AG09319 (cell line): ENCODE measurements around the gene IL32.
"Not testable (repeated sequence)": the region's sequence is repeated elsewhere in the genome, so short reads cannot be mapped to it uniquely, and the experiment has no call there.

Source experiments
- DNase-seq: peaks from one replicate; pipeline ENCODE4 v3.0.0-alpha.2; 2010; ENCODE audit warnings: low read depth; ENCODE audit errors: extremely low read depth
- TF ChIP-seq, protein P1 (sequence below): IDR thresholded peaks from 2 replicates; pipeline ENCODE4 v1.5.1; 2011; ENCODE audit warnings: low read depth, mild to moderate bottlenecking, inconsistent platforms, low read length, moderate library complexity

IL32 gene

DNA sequence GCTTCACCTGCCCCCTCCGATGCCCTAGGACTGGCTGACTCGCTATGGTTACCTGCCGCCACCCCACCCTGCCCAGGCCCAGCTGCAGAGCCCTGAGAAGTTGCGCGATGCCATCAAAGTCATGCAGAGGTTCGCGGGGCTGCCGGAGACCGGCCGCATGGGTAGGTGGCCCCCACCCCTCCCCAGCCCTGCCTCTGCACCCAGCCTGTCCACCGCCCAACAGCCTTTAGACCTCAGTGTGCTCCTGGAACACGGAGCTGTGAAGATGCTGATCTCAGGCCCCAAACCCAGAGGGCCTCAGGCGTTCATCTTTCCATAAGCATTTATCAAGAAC, 18.1 kb upstream of the IL32 start:
- DNase-seq: no peak
- TF ChIP-seq, protein P1, sequence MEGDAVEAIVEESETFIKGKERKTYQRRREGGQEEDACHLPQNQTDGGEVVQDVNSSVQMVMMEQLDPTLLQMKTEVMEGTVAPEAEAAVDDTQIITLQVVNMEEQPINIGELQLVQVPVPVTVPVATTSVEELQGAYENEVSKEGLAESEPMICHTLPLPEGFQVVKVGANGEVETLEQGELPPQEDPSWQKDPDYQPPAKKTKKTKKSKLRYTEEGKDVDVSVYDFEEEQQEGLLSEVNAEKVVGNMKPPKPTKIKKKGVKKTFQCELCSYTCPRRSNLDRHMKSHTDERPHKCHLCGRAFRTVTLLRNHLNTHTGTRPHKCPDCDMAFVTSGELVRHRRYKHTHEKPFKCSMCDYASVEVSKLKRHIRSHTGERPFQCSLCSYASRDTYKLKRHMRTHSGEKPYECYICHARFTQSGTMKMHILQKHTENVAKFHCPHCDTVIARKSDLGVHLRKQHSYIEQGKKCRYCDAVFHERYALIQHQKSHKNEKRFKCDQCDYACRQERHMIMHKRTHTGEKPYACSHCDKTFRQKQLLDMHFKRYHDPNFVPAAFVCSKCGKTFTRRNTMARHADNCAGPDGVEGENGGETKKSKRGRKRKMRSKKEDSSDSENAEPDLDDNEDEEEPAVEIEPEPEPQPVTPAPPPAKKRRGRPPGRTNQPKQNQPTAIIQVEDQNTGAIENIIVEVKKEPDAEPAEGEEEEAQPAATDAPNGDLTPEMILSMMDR: no peak

DNA sequence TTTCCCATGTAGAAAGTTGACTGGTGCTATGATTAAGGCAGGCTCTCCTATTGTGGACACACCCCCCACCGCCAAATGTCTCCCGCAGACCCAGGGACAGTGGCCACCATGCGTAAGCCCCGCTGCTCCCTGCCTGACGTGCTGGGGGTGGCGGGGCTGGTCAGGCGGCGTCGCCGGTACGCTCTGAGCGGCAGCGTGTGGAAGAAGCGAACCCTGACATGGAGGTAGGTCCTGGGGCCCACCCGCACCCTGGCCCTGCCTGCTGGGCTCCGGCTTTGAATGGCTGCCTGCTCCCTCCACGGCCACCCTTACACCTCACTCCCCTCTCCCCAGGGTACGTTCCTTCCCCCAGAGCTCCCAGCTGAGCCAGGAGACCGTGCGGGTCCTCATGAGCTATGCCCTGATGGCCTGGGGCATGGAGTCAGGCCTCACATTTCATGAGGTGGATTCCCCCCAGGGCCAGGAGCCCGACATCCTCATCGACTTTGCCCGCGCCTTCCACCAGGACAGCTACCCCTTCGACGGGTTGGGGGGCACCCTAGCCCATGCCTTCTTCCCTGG, 15.4 kb upstream of the IL32 start:
- TF ChIP-seq, protein P1: no peak
- DNase-seq: no peak

DNA sequence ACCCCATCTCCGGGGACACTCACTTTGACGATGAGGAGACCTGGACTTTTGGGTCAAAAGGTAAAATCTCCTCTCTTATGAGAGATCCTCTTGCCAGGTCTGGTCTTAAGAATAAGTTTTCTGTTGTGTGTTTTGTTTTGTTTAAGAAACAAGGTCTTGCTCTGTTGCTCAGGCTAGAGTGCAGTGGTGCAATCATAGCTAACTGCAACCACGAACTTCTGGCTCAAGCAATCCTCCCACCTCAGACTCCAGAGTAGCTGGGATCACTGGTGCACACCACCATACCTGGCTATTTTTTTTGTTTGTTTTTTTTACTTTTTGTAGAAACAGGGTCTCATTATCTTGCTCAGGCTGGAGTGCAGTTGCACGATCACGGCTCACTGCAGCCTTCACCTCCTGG, 15.0 kb upstream of the IL32 start:
- DNase-seq: no peak
- TF ChIP-seq, protein P1: no peak

DNA sequence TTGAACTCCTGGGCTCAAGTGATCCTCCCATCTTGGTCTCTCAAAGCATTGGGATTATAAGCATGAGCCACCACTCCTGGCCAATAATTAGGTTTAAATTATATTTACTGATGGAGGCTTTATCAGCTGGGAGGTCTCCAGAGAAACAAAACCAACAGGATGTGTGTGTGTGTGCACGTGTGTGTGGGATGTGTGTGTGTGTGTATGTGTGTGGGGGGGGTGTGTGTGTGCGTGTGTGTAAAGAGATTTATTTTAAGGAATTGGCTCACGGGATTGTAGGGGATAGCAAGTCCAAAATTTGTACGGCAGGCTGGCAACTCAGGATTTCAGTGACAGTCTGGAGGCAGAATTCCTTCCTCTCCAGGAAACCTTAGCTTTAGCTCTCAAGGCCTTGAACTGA, 14.4 kb upstream of the IL32 start:
- no peak for DNase-seq
- TF ChIP-seq, protein P1: no peak

DNA sequence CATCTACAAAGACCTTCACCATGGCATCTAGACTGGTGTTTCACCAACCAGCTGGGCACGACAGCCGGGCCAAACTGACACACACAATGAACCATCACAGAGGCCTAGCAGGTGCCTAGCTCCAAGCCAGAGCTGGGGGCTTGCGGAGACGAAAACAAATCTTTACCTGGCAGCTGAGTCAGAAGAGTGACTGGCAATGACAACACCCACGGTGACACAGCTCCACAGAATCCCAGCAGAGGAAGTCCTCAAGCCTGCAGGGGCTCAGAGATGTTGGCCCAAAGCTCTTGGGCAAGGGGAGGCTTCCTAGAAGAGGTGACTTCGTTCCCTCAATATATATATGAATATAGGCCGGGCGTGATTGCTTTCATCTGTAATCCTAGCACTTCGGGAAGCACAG, 13.9 kb upstream of the IL32 start:
- no peak for DNase-seq
- TF ChIP-seq, protein P1: no peak

DNA sequence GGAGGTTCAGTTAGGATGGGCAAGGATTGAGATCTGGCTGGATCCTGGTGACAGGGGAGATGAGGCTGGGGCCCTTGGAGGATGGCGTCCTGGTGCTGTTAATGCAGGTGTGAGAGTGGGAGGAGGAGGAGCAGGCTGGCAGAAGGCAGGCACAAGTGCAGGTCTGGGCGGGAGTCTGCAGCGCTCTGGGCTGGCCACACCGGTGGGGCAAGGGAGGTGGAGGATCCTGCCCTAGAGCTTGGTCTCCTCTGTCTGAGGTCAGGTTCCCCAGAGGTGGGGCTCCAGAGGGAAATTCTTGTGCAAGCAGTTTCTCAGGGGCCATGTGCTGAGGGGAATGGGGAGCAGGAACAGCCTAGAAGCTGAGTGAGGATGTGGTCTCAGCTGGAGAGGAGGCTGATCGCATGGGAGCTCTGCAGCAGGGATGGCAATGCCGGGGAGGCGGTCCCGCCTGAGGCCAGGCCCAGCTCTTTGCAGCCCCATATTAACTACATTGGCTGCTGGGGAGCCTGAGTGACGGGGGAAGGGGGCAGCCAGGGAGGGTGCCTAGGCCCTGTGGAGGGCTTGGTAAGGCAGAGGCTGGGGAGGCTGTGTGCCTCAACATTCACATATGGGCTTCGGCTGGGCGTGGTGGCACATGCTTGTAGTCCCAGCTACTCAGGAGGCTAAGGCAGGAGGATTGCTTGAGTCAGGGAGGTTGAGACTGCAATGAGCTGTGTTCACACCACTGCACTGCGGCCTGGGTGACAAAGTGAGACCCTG, 12.7 kb upstream of the IL32 start:
- DNase-seq: not testable (repeated sequence)

DNA sequence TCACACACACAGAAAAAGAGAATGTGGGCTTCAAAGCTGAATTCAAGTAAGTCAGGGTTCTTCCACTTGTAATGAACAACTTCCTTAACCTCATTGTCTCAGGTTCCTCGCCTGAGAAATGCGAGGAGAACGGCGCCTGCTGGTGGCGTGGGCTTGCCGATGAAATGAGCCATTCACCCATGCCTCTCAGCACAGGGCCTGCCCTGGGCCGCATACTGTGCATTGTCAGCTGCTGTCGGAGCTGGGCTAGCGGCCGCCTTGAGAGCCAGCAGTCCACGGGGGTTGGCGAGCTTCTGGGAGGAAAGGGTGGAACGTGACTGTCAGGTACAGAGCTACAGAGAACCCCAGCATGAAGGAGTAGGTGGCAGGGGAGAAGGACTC, 12.1 kb upstream of the IL32 start:
- DNase-seq: not testable (repeated sequence)

DNA sequence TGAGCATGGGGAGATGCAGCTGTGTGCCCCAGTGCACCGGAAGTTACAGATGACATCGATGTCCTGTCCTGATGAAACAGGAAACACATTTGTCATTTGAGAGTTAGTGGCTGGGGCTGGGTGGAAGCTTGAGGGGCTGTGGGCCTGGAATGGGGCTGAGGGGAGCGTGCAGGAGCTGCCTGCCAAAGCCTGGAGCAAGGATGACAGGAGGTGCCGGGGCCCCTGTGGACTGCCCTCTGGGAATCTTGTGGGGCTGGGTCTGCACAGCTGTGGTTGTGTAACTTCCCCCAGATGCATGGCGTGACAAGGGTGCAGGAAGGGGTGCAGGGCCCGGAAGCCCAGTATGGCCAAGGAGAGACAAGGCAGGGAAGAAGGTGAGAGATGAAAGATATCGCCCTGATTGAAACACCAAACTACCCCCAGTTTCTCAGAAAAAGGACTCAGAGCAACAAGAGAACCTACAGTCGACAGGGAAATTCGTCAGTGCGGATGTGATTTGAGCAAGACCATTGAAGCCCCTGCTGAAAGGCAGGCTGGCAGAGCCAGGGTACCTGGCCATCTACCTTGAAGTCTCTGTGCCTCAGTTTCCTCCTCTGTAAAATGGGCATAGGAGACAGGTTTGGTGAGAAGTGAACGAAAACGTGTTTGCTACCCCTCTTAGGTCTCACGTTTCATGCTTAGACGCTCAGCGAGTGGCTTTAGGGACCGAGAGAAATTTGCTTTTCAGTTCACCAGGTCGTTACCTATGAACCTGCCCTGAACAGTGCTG, 10.3 kb upstream of the IL32 start:
- no peak for DNase-seq
- TF ChIP-seq, protein P1: no peak

DNA sequence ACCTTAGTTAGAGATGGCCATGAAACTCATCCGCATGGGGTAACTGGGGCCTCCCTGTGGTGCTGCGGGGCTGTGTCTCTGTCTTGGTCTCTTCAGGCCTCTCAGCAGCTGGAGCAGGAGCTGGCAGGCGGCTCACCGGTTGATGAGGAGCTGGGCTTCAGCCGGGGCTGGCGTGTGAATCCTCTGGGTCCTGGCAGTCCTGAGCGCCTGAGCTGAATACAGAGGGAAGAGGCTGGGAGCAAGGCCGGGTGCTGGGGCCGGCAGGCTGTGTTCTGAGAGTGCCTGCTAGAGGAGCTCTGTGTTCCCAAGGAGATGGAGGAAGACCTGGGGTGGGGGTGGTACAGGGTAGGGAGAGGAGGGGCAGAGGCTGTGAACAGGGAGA, 9.7 kb upstream of the IL32 start:
- not testable (repeated sequence) for DNase-seq
